Measurements from ENCODE around the gene SCGB3A2.

GRCh38 chr5:147857302-147858129 lies 21.0 kb upstream of the SCGB3A2 start:
- TF ChIP-seq EZH2 (IDR thresholded peaks at IDR 0.05; ENCODE audit: insufficient read depth, poor library complexity, severe bottlenecking) (no peak), EZH2phosphoT487 (IDR thresholded peaks at IDR 0.05; ENCODE audit: insufficient read depth, low read depth) (no peak)

Data from GM23248 (cell line).